ENCODE results near the gene SOBP. TPM values are rescaled to one million over a fixed set of nuclear protein-coding genes. Genes with fewer than 3 reads are reported as not detected.

Gene SOBP
- total and polyA plus RNA-seq, 2 experiments from 2014 or later = 1.5 to 3.0 TPM

- Histone ChIP-seq H3K27ac (ENCODE audit: low read depth) (no peak overlapping the region), H3K4me3 (no peak overlapping the region), H3K36me3 (ENCODE audit: insufficient read depth) (no peaks in the 10 kb centered on the region), H3K4me2 (no peak overlapping the region), H3K4me1 (ENCODE audit: insufficient read depth) (peaks cover 5% of the 10 kb centered on the region; the same call in 1 of the 2 replicates), H4K20me1 (replicated peaks; ENCODE audit: insufficient read depth) (no peaks in the 10 kb centered on the region), H3F3A (replicated peaks; ENCODE audit: low read depth) (no peaks in the 10 kb centered on the region), H3K79me2 (replicated peaks; ENCODE audit: insufficient read depth) (no peaks in the 10 kb centered on the region), H3K27me3 (ENCODE audit: insufficient read depth) (no peaks in the 10 kb centered on the region), H3K9me2 (ENCODE audit: insufficient read depth) (no peaks in the 10 kb centered on the region), H2AFZ (no peak overlapping the region)
- DNase-seq (ENCODE audit: low spot score) (no peak), ATAC-seq (no peak)
- Mint-ChIP-seq H3K36me3 (ENCODE audit: low read depth) (no peaks in the 10 kb centered on the region), H3K27ac (no peak overlapping the region), H3K27me3 (ENCODE audit: insufficient read depth, low read depth, poor library complexity) (peaks cover 5% of the 10 kb centered on the region), H3K4me1 (no peaks in the 10 kb centered on the region; the same call in 2 of the 3 replicates), H3K9me3 (no peaks in the 10 kb centered on the region), H3K4me3 (no peak overlapping the region)
- TF ChIP-seq STAT1 (IDR thresholded peaks at IDR 0.05; ENCODE audit: unreplicated experiment) (no peak), POLR2AphosphoS5 (IDR thresholded peaks at IDR 0.05; ENCODE audit: low read depth) (no peak), ZNF331 (CRISPR knock-in tag; IDR thresholded peaks at IDR 0.05; ENCODE audit: low read depth) (no peak), ETS1 (IDR thresholded peaks at IDR 0.05) (no peak), CTCF (conservative IDR thresholded peaks at IDR 0.05; ENCODE audit: low read depth in 2 of 2) (no peak), EZH2phosphoT487 (IDR thresholded peaks at IDR 0.05; ENCODE audit: unreplicated experiment) (no peak), EZH2 (IDR thresholded peaks at IDR 0.05; ENCODE audit: low read depth, unreplicated experiment) (no peak)
Observed at GRCh38 chr6:107645740-107646139, 155.8 kb downstream of the SOBP start.

GRCh38 chr6:107646176-107646575 lies 156.3 kb downstream of the SOBP start:
- TF ChIP-seq STAT1 (IDR thresholded peaks at IDR 0.05; ENCODE audit: unreplicated experiment) = no peak
- TF ChIP-seq ZNF331 (CRISPR knock-in tag; IDR thresholded peaks at IDR 0.05; ENCODE audit: low read depth) = no peak
- TF ChIP-seq POLR2AphosphoS5 (IDR thresholded peaks at IDR 0.05; ENCODE audit: low read depth) = no peak
- no peak for ATAC-seq

More at GRCh38 chr6:107646176-107646575, 156.3 kb downstream of the SOBP start:
- no peak overlapping the region for H3K4me2 ChIP-seq
- no peaks in the 10 kb centered on the region; the same call in 2 of the 3 replicates for H3K4me1 Mint-ChIP-seq
- H3K79me2 ChIP-seq (replicated peaks; ENCODE audit: insufficient read depth) = no peaks in the 10 kb centered on the region
- no peaks in the 10 kb centered on the region for H3F3A ChIP-seq (replicated peaks; ENCODE audit: low read depth)
- peaks cover 5% of the 10 kb centered on the region for H3K27me3 Mint-ChIP-seq (ENCODE audit: insufficient read depth, low read depth, poor library complexity)
- peaks cover under 1% of the 10 kb centered on the region; the same call in 2 of the 3 replicates for H3K36me3 Mint-ChIP-seq (ENCODE audit: low read depth)
- no peaks in the 10 kb centered on the region for H3K27me3 ChIP-seq (ENCODE audit: insufficient read depth)
- H2AFZ ChIP-seq = no peak overlapping the region
- peaks cover 5% of the 10 kb centered on the region; the same call in 1 of the 2 replicates for H3K4me1 ChIP-seq (ENCODE audit: insufficient read depth)
- H3K27ac Mint-ChIP-seq = no peak overlapping the region
- H4K20me1 ChIP-seq (replicated peaks; ENCODE audit: insufficient read depth) = no peaks in the 10 kb centered on the region
- no peak overlapping the region for H3K4me3 Mint-ChIP-seq
- no peaks in the 10 kb centered on the region for H3K36me3 ChIP-seq (ENCODE audit: insufficient read depth)
- no peak overlapping the region for H3K27ac ChIP-seq (ENCODE audit: low read depth)
- DNase-seq (ENCODE audit: low spot score) = no peak
- H3K4me3 ChIP-seq = no peak overlapping the region
- no peaks in the 10 kb centered on the region for H3K9me3 Mint-ChIP-seq
- H3K9me2 ChIP-seq (ENCODE audit: insufficient read depth) = no peaks in the 10 kb centered on the region
